Thyroid gland (tissue), 4 donors: ENCODE measurements around the gene SETX.

ENCODE experiments used
- CTCF ChIP-seq, 6 experiments: fragments of 200-600 bp in 3 of 6; fragments of 450-650 bp in 3 of 6; sonication (generic) in 3 of 6; IDR thresholded peaks; one replicate each; pipeline ENCODE4 v1.5.1; 2016 to 2019; ENCODE audit warnings: antibody characterized with exemption in 6 of 6, mild to moderate bottlenecking in 2 of 6, inconsistent platforms in 1 of 6, moderate library complexity in 1 of 6
- POLR2A ChIP-seq, 2 donors: fragments of 450-650 bp; IDR thresholded peaks; one replicate each; pipeline ENCODE4 v1.6.1; 2017; ENCODE audit warnings: antibody characterized with exemption in 2 of 2, mild to moderate bottlenecking in 2 of 2, moderate library complexity in 1 of 2

- TF ChIP-seq CTCF (IDR thresholded peaks at IDR 0.05) (no peak), POLR2A (IDR thresholded peaks at IDR 0.05) (no peak)
Observed at GRCh38 chr9:132312426-132312825, 42.4 kb downstream of the SETX start.
